Calu3 (cell line): ENCODE results near the gene UPK3A. TPM values are rescaled to one million over a fixed set of nuclear protein-coding genes. Genes with fewer than 3 reads are reported as not detected.
A peak's percentile ranks its signal among the peaks of the same experiment; 100 is the strongest.

ENCODE experiments used
- BruUV-seq: library from RNA; stranded (reverse); fragments of 400-500 nt; replicated peaks from 2 replicates; lab custom pipeline; 2021; lab: Mats Ljungman, UMichigan
- CTCF ChIA-PET: fragments of 300-600 bp; sonication (Branson Sonifier 250); formaldehyde crosslinking; loops from one replicate; lab custom pipeline; 2022; ENCODE audit warnings: antibody characterized with exemption; lab: Charles Lee
- DNase-seq: peaks from one replicate; pipeline ENCODE4 v3.0.0; 2022
- H3K27ac Mint-ChIP-seq: one replicate; pipeline ENCODE4 v1.8.0; 2022; ENCODE audit warnings: mixed read lengths; ENCODE audit not compliant: unreplicated experiment
- H3K27me3 Mint-ChIP-seq: one replicate; pipeline ENCODE4 v1.8.0; 2022; ENCODE audit warnings: mixed read lengths; ENCODE audit not compliant: unreplicated experiment
- H3K36me3 Mint-ChIP-seq: one replicate; pipeline ENCODE4 v1.8.0; 2022; ENCODE audit warnings: mild to moderate bottlenecking, moderate library complexity, mixed read lengths; ENCODE audit not compliant: insufficient read depth, unreplicated experiment
- H3K4me1 Mint-ChIP-seq: one replicate; pipeline ENCODE4 v1.8.0; 2022; ENCODE audit warnings: mild to moderate bottlenecking, low read depth, mixed read lengths; ENCODE audit not compliant: unreplicated experiment
- H3K4me3 Mint-ChIP-seq: one replicate; pipeline ENCODE4 v1.8.0; 2022; ENCODE audit warnings: mild to moderate bottlenecking, low read depth, moderate library complexity, mixed read lengths; ENCODE audit not compliant: unreplicated experiment
- H3K9me3 Mint-ChIP-seq: one replicate; pipeline ENCODE4 v1.8.0; 2022; ENCODE audit warnings: low read depth, mixed read lengths; ENCODE audit not compliant: unreplicated experiment
- CTCF ChIP-seq: fragments of 200-600 bp; IDR thresholded peaks from one replicate; pipeline ENCODE4 v1.8.0; 2022; ENCODE audit warnings: antibody characterized with exemption; ENCODE audit not compliant: unreplicated experiment
- intact Hi-C: fragments of 100-400 bp; cut with micrococcal nuclease; formaldehyde crosslinking; loops from one replicate; pipeline ENCODE4 v1.10.0; 2022; ENCODE audit not compliant: unreplicated experiment
- total RNA-seq: library from RNA; stranded (reverse); gene quantifications from 2 replicates; pipeline ENCODE4 v1.2.3, GENCODE V29; 2022

UPK3A gene
- total RNA-seq, 1 experiment from 2014 or later: not detected

GRCh38 chr22:45262195-45262930 is 22.4 kb upstream of the UPK3A start:
- no peaks in the 10 kb centered on the region for H3K27me3 Mint-ChIP-seq
- CTCF ChIA-PET: interaction anchor here (0.6 to 1.4 kb wide), 4 partner anchors 10 to 102 kb away, joined by 3 to 4 read pairs (median 4); no protein-coding TSS in a partner anchor
- H3K27ac Mint-ChIP-seq: no peak overlapping the region

GRCh38 chr22:45262931-45263462 is 21.8 kb upstream of the UPK3A start:
- Mint-ChIP-seq H3K27me3 (no peaks in the 10 kb centered on the region), H3K9me3 (no peaks in the 10 kb centered on the region), H3K4me3 (no peak overlapping the region), H3K4me1 (peaks cover 10% of the 10 kb centered on the region), H3K36me3 (peaks cover under 1% of the 10 kb centered on the region), H3K27ac (no peak overlapping the region)
- no TSS peak for BruUV-seq
- intact Hi-C loops: no loop called here
- no peak for TF ChIP-seq CTCF
- DNase-seq: no peak
- CTCF ChIA-PET: interaction anchor here (0.9 to 1.4 kb wide), 2 partner anchors 9 to 17 kb away, joined by 4 read pairs; no protein-coding TSS in a partner anchor

More at GRCh38 chr22:45262195-45262930, 22.4 kb upstream of the UPK3A start:
- intact Hi-C loops: no loop called here
- no TSS peak for BruUV-seq
- DNase-seq: no peak
- TF ChIP-seq CTCF: no peak
- H3K4me1 Mint-ChIP-seq: peaks cover 10% of the 10 kb centered on the region
- no peak overlapping the region for H3K4me3 Mint-ChIP-seq
- no peaks in the 10 kb centered on the region for H3K9me3 Mint-ChIP-seq
- H3K36me3 Mint-ChIP-seq: no peaks in the 10 kb centered on the region

- peak overlapping the region; percentile 32 for H3K27ac Mint-ChIP-seq
- H3K36me3 Mint-ChIP-seq: peaks cover 8% of the 10 kb centered on the region
- no TSS peak for BruUV-seq
- intact Hi-C loops: no loop called here
- peak; percentile 81 for DNase-seq
- no peaks in the 10 kb centered on the region for H3K27me3 Mint-ChIP-seq
- peak; percentile 77 for TF ChIP-seq CTCF
- H3K4me1 Mint-ChIP-seq: peaks cover 10% of the 10 kb centered on the region
- no peak overlapping the region for H3K4me3 Mint-ChIP-seq
- CTCF ChIA-PET: interaction anchor here (0.5 to 1.2 kb wide), 5 partner anchors 17 to 54 kb away, joined by 3 to 5 read pairs (median 4); no protein-coding TSS in a partner anchor
- H3K9me3 Mint-ChIP-seq: no peaks in the 10 kb centered on the region
Observed at GRCh38 chr22:45263463-45264269, 21.1 kb upstream of the UPK3A start.

- peaks cover 10% of the 10 kb centered on the region for H3K4me1 Mint-ChIP-seq
- DNase-seq: no peak
- no peak overlapping the region for H3K4me3 Mint-ChIP-seq
- intact Hi-C loops: loop anchor here (5.0 kb wide), 1 partner anchor 287 kb away; no protein-coding TSS in a partner anchor
- no peaks in the 10 kb centered on the region for H3K9me3 Mint-ChIP-seq
- CTCF ChIA-PET: interaction anchor here (0.6 kb wide), 1 partner anchor 106 kb away, joined by 3 read pairs; no protein-coding TSS in a partner anchor
- no TSS peak for BruUV-seq
- H3K27me3 Mint-ChIP-seq: no peaks in the 10 kb centered on the region
- H3K36me3 Mint-ChIP-seq: peaks cover 19% of the 10 kb centered on the region
- TF ChIP-seq CTCF: no peak
- H3K27ac Mint-ChIP-seq: no peak overlapping the region
Observed at GRCh38 chr22:45265535-45265934, 19.2 kb upstream of the UPK3A start.
